ENCODE data around the gene DCST2. TPM values are rescaled to one million over a fixed set of nuclear protein-coding genes. Genes with fewer than 3 reads are reported as not detected.

The DCST2 gene
- total RNA-seq, 1 experiment from 2014 or later, result 0.18 TPM

DNA sequence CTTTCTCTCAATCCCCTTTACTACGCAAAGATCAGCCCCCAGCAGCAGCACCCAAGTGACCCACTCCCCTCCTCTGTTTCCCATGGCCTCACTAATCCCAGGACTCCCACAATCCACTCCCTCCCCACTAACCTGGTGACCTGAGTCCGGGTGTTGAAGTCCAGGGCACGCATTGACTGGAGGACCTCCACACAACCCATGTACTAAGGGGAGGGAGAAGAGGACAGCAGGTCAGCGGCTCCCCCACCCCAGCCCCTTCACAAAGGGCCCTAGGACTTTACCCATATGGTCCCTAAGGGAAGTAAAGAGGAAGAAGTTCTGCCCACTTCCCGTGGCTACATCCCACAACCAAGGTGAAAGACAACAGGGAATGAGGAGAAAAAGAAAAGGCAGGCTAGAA lies 64.3 kb downstream of the DCST2 start:
- H3K9me2 ChIP-seq (replicated peaks; ENCODE audit: low read length), result no peaks in the 10 kb centered on the region
- H3K9me3 ChIP-seq (ENCODE audit: low read length), result no peaks in the 10 kb centered on the region
- ATAC-seq, result no peak
- POLR2A ChIA-PET (ENCODE audit: unreplicated experiment), result no interaction called here
- H4K20me1 ChIP-seq (ENCODE audit: low read length), result no peaks in the 10 kb centered on the region
- H3F3A ChIP-seq (ENCODE audit: low read length, unreplicated experiment), result peaks cover 9% of the 10 kb centered on the region
- H3K4me3 ChIP-seq (ENCODE audit: low read length), result 0 out of 2 replicates have a peak overlapping the region, but pooled peaks have one; percentile 7
- TF ChIP-seq CTCF (conservative IDR thresholded peaks at IDR 0.05; ENCODE audit: low read depth, low read length) (no peak), EZH2phosphoT487 (IDR thresholded peaks at IDR 0.05; ENCODE audit: borderline replicate concordance, low read length) (no peak), EZH2 (IDR thresholded peaks at IDR 0.05; ENCODE audit: low read length, unreplicated experiment) (no peak)
- peak overlapping the region; percentile 88; the same call in 1 of the 2 replicates for H3K4me2 ChIP-seq (ENCODE audit: low read length)
- no TSS peak for BruUV-seq (replicated peaks)
- no peak overlapping the region for H3K27ac ChIP-seq (ENCODE audit: low read length)
- peaks cover 35% of the 10 kb centered on the region for H3K79me2 ChIP-seq (ENCODE audit: low read length)
- H2AFZ ChIP-seq (ENCODE audit: low read length), result no peak overlapping the region
- CTCF ChIA-PET, result no interaction called here
- H3K36me3 ChIP-seq (ENCODE audit: low read depth, low read length), result peaks cover 33% of the 10 kb centered on the region
- no peak overlapping the region for H3K9ac ChIP-seq (ENCODE audit: low read length)
- intact Hi-C loops (cut with micrococcal nuclease), result no loop called here
- H3K27me3 ChIP-seq (ENCODE audit: low read length), result no peaks in the 10 kb centered on the region
- DNase-seq, result no peak
- peaks cover 37% of the 10 kb centered on the region for H3K4me1 ChIP-seq (ENCODE audit: insufficient read depth, low read length)

DNA sequence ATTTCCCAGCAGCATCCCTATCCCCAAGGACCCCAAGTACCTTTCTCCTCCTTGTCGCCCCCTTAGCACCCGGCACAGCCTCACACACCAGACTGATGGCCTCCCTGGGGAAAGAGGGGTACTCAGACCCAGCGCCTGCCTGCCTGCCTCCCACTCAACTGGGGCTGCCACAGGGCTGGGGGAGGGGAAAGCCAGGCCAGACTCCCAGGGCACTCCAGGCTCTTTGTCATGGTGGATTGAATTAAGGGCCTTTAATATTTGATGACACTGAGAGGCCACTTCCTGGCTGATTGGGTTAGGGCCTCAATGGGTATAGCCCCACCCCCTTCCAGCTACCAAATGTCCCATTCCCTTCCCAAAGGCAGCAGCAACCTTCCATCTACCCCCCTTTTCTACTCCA lies 64.8 kb downstream of the DCST2 start:
- Histone ChIP-seq H2AFZ (ENCODE audit: low read length) (no peak overlapping the region), H3F3A (ENCODE audit: low read length, unreplicated experiment) (peaks cover 9% of the 10 kb centered on the region), H3K79me2 (ENCODE audit: low read length) (peaks cover 35% of the 10 kb centered on the region), H3K27ac (ENCODE audit: low read length) (no peak overlapping the region), H3K27me3 (ENCODE audit: low read length) (no peaks in the 10 kb centered on the region), H3K4me3 (ENCODE audit: low read length) (no peak overlapping the region), H3K9ac (ENCODE audit: low read length) (no peak overlapping the region), H3K9me2 (replicated peaks; ENCODE audit: low read length) (no peaks in the 10 kb centered on the region), H3K4me1 (ENCODE audit: insufficient read depth, low read length) (peaks cover 37% of the 10 kb centered on the region), H3K9me3 (ENCODE audit: low read length) (no peaks in the 10 kb centered on the region), H3K36me3 (ENCODE audit: low read depth, low read length) (peaks cover 37% of the 10 kb centered on the region), H4K20me1 (ENCODE audit: low read length) (no peaks in the 10 kb centered on the region), H3K4me2 (ENCODE audit: low read length) (peak overlapping the region; percentile 88; the same call in 1 of the 2 replicates)
- no TSS peak for BruUV-seq (replicated peaks)
- intact Hi-C loops (cut with micrococcal nuclease), result no loop called here
- CTCF ChIA-PET, result no interaction called here
- ATAC-seq (no peak), DNase-seq (no peak)
- POLR2A ChIA-PET (ENCODE audit: unreplicated experiment), result no interaction called here
- TF ChIP-seq CTCF (conservative IDR thresholded peaks at IDR 0.05; ENCODE audit: low read depth, low read length) (no peak), EZH2phosphoT487 (IDR thresholded peaks at IDR 0.05; ENCODE audit: borderline replicate concordance, low read length) (no peak), EZH2 (IDR thresholded peaks at IDR 0.05; ENCODE audit: low read length, unreplicated experiment) (no peak)

Small RNA genes within 50 kb of the gene (microRNA-seq; reads per million reads assigned to microRNA genes)
- gene MIR4258 (ENCODE audit: unreplicated experiment), result not detected

Other genes with a start within 250 kb of the DCST2 start
- gene KCNN3, start 163.5 kb downstream of the DCST2 start, total RNA-seq (2014; rRNA removed), result 0.12 and 0.26 TPM in 2 replicates
- gene PMVK, start 97.1 kb downstream of the DCST2 start, total RNA-seq (2014; rRNA removed), result 32.3 and 41.5 TPM in 2 replicates
- gene PBXIP1, start 77.7 kb downstream of the DCST2 start, total RNA-seq (2014; rRNA removed), result 35.4 and 43.1 TPM in 2 replicates
- 41.7 and 43.3 TPM in 2 replicates for gene PYGO2, start 72.0 kb downstream of the DCST2 start, total RNA-seq (2014; rRNA removed)
- gene SHC1, start 63.0 kb downstream of the DCST2 start, total RNA-seq (2014; rRNA removed), result 106 and 107 TPM in 2 replicates
- gene CKS1B, start 59.1 kb downstream of the DCST2 start, total RNA-seq (2014; rRNA removed), result 330 and 390 TPM in 2 replicates
- 58.5 and 84.0 TPM in 2 replicates for gene FLAD1, start 50.4 kb downstream of the DCST2 start, total RNA-seq (2014; rRNA removed)
- not detected in 2 replicates for gene LENEP, start 40.2 kb downstream of the DCST2 start, total RNA-seq (2014; rRNA removed)
- 39.7 and 59.1 TPM in 2 replicates for gene ZBTB7B, start 31.0 kb downstream of the DCST2 start, total RNA-seq (2014; rRNA removed)
- not detected in 2 replicates for gene DCST1, start within 50 bp of the DCST2 start, total RNA-seq (2014; rRNA removed)
- 334 and 384 TPM in 2 replicates for gene ADAM15, start 17.5 kb upstream of the DCST2 start, total RNA-seq (2014; rRNA removed)
- 36.7 and 37.4 TPM in 2 replicates for gene EFNA4, start 30.0 kb upstream of the DCST2 start, total RNA-seq (2014; rRNA removed)
- gene EFNA3, start 45.1 kb upstream of the DCST2 start, total RNA-seq (2014; rRNA removed), result 16.2 and 23.5 TPM in 2 replicates
- 29.4 and 49.9 TPM in 2 replicates for gene EFNA1, start 94.1 kb upstream of the DCST2 start, total RNA-seq (2014; rRNA removed)
- 59.2 and 75.2 TPM in 2 replicates for gene SLC50A1, start 102.1 kb upstream of the DCST2 start, total RNA-seq (2014; rRNA removed)
- gene DPM3, start 106.8 kb upstream of the DCST2 start, total RNA-seq (2014; rRNA removed), result 53.6 and 74.3 TPM in 2 replicates
- 241 and 257 TPM in 2 replicates for gene KRTCAP2, start 139.5 kb upstream of the DCST2 start, total RNA-seq (2014; rRNA removed)
- gene TRIM46, start 140.1 kb upstream of the DCST2 start, total RNA-seq (2014; rRNA removed), result 4.1 and 5.4 TPM in 2 replicates
- 12.0 and 13.0 TPM in 2 replicates for gene THBS3, start 174.1 kb upstream of the DCST2 start, total RNA-seq (2014; rRNA removed)
- 141 and 152 TPM in 2 replicates for gene MTX1, start 174.9 kb upstream of the DCST2 start, total RNA-seq (2014; rRNA removed)
- gene ENTREP3, start 221.7 kb upstream of the DCST2 start, total RNA-seq (2014; rRNA removed), result 30.9 and 54.7 TPM in 2 replicates
- 218 and 219 TPM in 2 replicates for gene SCAMP3, start 228.6 kb upstream of the DCST2 start, total RNA-seq (2014; rRNA removed)
- 44.5 and 49.9 TPM in 2 replicates for gene CLK2, start 239.7 kb upstream of the DCST2 start, total RNA-seq (2014; rRNA removed)
- gene HCN3, start 243.7 kb upstream of the DCST2 start, total RNA-seq (2014; rRNA removed), result 1.8 and 1.9 TPM in 2 replicates

All from PC-3 (cell line).